Endothelial cell of umbilical vein (primary cell): ENCODE results near the gene PTF1A. TPM values are rescaled to one million over a fixed set of nuclear protein-coding genes. Genes with fewer than 3 reads are reported as not detected.

ENCODE experiments used
- BruUV-seq: library from RNA; stranded (reverse); fragments of 400-500 nt; replicated peaks from 2 replicates; lab custom pipeline; 2021; lab: Mats Ljungman, UMichigan
- CTCF ChIA-PET: fragments of 300-600, 350-600 bp; sonication (Branson Sonifier 250); formaldehyde crosslinking; loops from one replicate; lab custom pipeline; 2021; ENCODE audit warnings: antibody characterized with exemption, inconsistent platforms; lab: Charles Lee
- POLR2A ChIA-PET: fragments of 300-600, 350-600 bp; sonication (Branson Sonifier 250); formaldehyde crosslinking; loops from one replicate; lab custom pipeline; 2021; ENCODE audit warnings: antibody characterized with exemption, inconsistent platforms; lab: Charles Lee
- DNase-seq: peaks from one replicate; pipeline ENCODE4 v3.0.0-alpha.2; 2011; ENCODE audit warnings: low read depth, low spot score
- FAIRE-seq: peaks from 2 replicates; lab custom pipeline; 2011; peaks lifted over from hg19 to GRCh38; lab: Jason Lieb, UNC
- H2AFZ ChIP-seq: 2 replicates; pipeline ENCODE4 v1.6.0; 2012; ENCODE audit warnings: low read depth, low read length, control low read depth, inconsistent platforms
- H3K27ac ChIP-seq: 2 replicates; pipeline ENCODE4 v1.5.1; 2011; ENCODE audit warnings: low read depth, mild to moderate bottlenecking, control low read depth, low read length, moderate library complexity; ENCODE audit not compliant: insufficient read depth
- H3K27me3 ChIP-seq, 2 experiments: 2 replicates each; pipeline versions ENCODE4 v1.6.0 to v1.6.1; 2011; ENCODE audit warnings: low read length in 2 of 2, mixed read lengths in 1 of 2; ENCODE audit not compliant: control insufficient read depth in 2 of 2, insufficient read depth in 2 of 2
- H3K36me3 ChIP-seq, 2 experiments: 2 replicates in 1 of 2; 3 replicates in 1 of 2; pipeline ENCODE4 v1.5.1; 2011; ENCODE audit warnings: low read length in 2 of 2, mild to moderate bottlenecking in 1 of 2, moderate library complexity in 1 of 2; ENCODE audit not compliant: control insufficient read depth in 2 of 2, insufficient read depth in 2 of 2; ENCODE audit errors: extremely low read depth in 1 of 2
- H3K4me1 ChIP-seq: 3 replicates; pipeline ENCODE4 v1.5.1; 2011; ENCODE audit warnings: mild to moderate bottlenecking, low read length; ENCODE audit not compliant: control insufficient read depth, insufficient read depth; ENCODE audit errors: extremely low read depth
- H3K4me2 ChIP-seq: 2 replicates; pipeline ENCODE4 v1.6.1; 2011; ENCODE audit warnings: low read length, control low read depth, mixed read lengths; ENCODE audit not compliant: insufficient read depth
- H3K4me3 ChIP-seq, 3 experiments: fragments of 200-600 bp in 1 of 3; sonication (generic), shearing (Covaris generic) in 1 of 3; replicated peaks in 1 of 3; 2 replicates each; pipeline ENCODE4 v1.5.1; 2011 to 2016; ENCODE audit warnings: control low read depth in 3 of 3, low read length in 3 of 3, mild to moderate bottlenecking in 2 of 3, inconsistent platforms in 1 of 3, low read depth in 1 of 3, moderate library complexity in 1 of 3; ENCODE audit not compliant: insufficient read depth in 1 of 3
- H3K79me2 ChIP-seq: 2 replicates; pipeline ENCODE4 v1.6.0; 2012; ENCODE audit warnings: low read length, inconsistent platforms; ENCODE audit not compliant: control insufficient read depth, insufficient read depth
- H3K9ac ChIP-seq: replicated peaks from 2 replicates; pipeline ENCODE3; 2011; ENCODE audit warnings: low read length, control low read depth; ENCODE audit not compliant: insufficient read depth; ENCODE audit errors: extremely low read depth
- H3K9me1 ChIP-seq: replicated peaks from 3 replicates; pipeline ENCODE4 v1.6.0; 2011; ENCODE audit warnings: mild to moderate bottlenecking, low read length; ENCODE audit not compliant: control insufficient read depth, insufficient read depth; ENCODE audit errors: extremely low read depth
- H3K9me3 ChIP-seq: replicated peaks from 2 replicates; pipeline ENCODE4 v1.5.1; 2012; ENCODE audit warnings: low read length, inconsistent platforms; ENCODE audit not compliant: control insufficient read depth, insufficient read depth
- H4K20me1 ChIP-seq: replicated peaks from 2 replicates; pipeline ENCODE3; 2011; ENCODE audit warnings: mild to moderate bottlenecking, low read length; ENCODE audit not compliant: control insufficient read depth, insufficient read depth; ENCODE audit errors: extremely low read depth
- FOS ChIP-seq: IDR thresholded peaks from 2 replicates; pipeline ENCODE4 v1.6.1; 2011; ENCODE audit warnings: mild to moderate bottlenecking, low read length, moderate library complexity, borderline replicate concordance; ENCODE audit not compliant: insufficient read depth
- GATA2 ChIP-seq: IDR thresholded peaks from 2 replicates; pipeline ENCODE4 v1.7.0; 2011; ENCODE audit warnings: low read depth, mild to moderate bottlenecking, moderate library complexity, mixed read lengths, low read length; ENCODE audit not compliant: insufficient read length, insufficient read depth
- POLR2AphosphoS5 ChIP-seq: IDR thresholded peaks from 2 replicates; pipeline ENCODE4 v1.6.1; 2012; ENCODE audit warnings: low read depth, mild to moderate bottlenecking, control low read depth, low read length, moderate library complexity; ENCODE audit not compliant: insufficient read depth
- dilution Hi-C: fragments of 300-500 bp; cut with MboI; formaldehyde crosslinking; loops from one replicate; pipeline ENCODE4 v1.15.0; 2019; ENCODE audit warnings: low sequenced_read_pairs; ENCODE audit not compliant: extremely low pct_ligation_motif_present
- intact Hi-C: fragments of 100-400 bp; cut with micrococcal nuclease; formaldehyde crosslinking; loops from one replicate; pipeline ENCODE4 v1.10.0; 2022
- polyA plus RNA-seq, 4 experiments: library from polyadenylated mRNA; depleted of rRNA in 3 of 4; stranded (reverse) in 3 of 4; unstranded in 1 of 4; fragments of >200 nt; gene quantifications; 2 replicates each; pipeline versions ENCODE4 v1.2.1 to v1.2.3, GENCODE V29; 2011 to 2012; ENCODE audit warnings: missing spikeins in 1 of 4
- total RNA-seq: library from RNA; stranded (reverse); gene quantifications from 2 replicates; pipeline ENCODE4 v1.2.3, GENCODE V29; 2021
- TF ChIP-seq, protein P1 (sequence below): IDR thresholded peaks from 2 replicates; pipeline ENCODE4 v1.6.1; 2011; ENCODE audit not compliant: insufficient read depth, insufficient read length
- TF ChIP-seq, protein P2 (sequence below), 2 donors: IDR thresholded peaks; 1 replicate in 1 of 2; 2 replicates in 1 of 2; pipeline ENCODE4 v1.5.1; 2011; ENCODE audit warnings: low read length in 2 of 2, mild to moderate bottlenecking in 2 of 2, moderate library complexity in 2 of 2, control low read depth in 1 of 2, inconsistent platforms in 1 of 2, low read depth in 1 of 2; ENCODE audit not compliant: insufficient read depth in 1 of 2; ENCODE audit errors: extremely low read depth in 1 of 2

The PTF1A gene
- total and polyA plus RNA-seq, 2 donors (not counting 3 experiments of a cell fraction or from before 2014, with no cell fraction given) = not detected

DNA sequence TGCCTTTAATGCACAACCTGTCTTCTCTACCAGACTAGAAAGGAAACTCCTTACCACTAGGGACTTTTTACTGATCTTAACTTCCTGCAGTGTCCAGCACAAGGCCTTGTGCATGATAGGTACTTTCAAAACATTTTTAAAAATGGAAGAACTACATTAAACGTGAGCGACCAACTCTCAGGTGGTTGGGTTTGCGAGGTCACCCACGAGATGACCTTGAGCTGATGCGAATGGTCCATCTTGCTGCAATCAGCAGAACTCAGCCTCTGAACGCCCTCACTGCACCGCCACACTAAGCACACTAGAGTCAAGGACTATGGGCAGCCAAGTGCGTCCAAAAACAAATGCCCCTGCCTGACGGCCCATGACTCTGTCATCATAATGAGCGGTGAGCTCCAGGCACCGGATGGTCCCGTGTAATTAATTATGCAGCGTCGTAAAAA, 34.9 kb upstream of the PTF1A start:
- no peak overlapping the region for H3K4me3 ChIP-seq
- H4K20me1 ChIP-seq = no peaks in the 10 kb centered on the region
- H3K27me3 ChIP-seq = no peaks in the 10 kb centered on the region
- no peak for FAIRE-seq
- POLR2A ChIA-PET = no interaction called here
- no peak for DNase-seq
- dilution Hi-C loops (no loop called here), intact Hi-C loops (no loop called here)
- H3K4me2 ChIP-seq = no peak overlapping the region
- no peaks in the 10 kb centered on the region for H3K79me2 ChIP-seq
- no peaks in the 10 kb centered on the region for H3K9me3 ChIP-seq
- no peak overlapping the region for H3K27ac ChIP-seq
- BruUV-seq = no TSS peak
- H3K4me1 ChIP-seq = peaks cover 3% of the 10 kb centered on the region
- CTCF ChIA-PET = interaction anchor here (1.5 to 3.1 kb wide), 9 partner anchors 9 to 1401 kb away, joined by 3 to 60 read pairs (median 8); no protein-coding TSS in a partner anchor
- no peak overlapping the region for H2AFZ ChIP-seq
- H3K36me3 ChIP-seq = no peaks in the 10 kb centered on the region
- H3K9ac ChIP-seq = no peak overlapping the region
- no peaks in the 10 kb centered on the region for H3K9me1 ChIP-seq
- no peak for TF ChIP-seq FOS
- TF ChIP-seq POLR2AphosphoS5 = no peak
- TF ChIP-seq GATA2 = no peak
- TF ChIP-seq, protein P1, sequence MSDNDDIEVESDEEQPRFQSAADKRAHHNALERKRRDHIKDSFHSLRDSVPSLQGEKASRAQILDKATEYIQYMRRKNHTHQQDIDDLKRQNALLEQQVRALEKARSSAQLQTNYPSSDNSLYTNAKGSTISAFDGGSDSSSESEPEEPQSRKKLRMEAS = no peak
- TF ChIP-seq, protein P2, sequence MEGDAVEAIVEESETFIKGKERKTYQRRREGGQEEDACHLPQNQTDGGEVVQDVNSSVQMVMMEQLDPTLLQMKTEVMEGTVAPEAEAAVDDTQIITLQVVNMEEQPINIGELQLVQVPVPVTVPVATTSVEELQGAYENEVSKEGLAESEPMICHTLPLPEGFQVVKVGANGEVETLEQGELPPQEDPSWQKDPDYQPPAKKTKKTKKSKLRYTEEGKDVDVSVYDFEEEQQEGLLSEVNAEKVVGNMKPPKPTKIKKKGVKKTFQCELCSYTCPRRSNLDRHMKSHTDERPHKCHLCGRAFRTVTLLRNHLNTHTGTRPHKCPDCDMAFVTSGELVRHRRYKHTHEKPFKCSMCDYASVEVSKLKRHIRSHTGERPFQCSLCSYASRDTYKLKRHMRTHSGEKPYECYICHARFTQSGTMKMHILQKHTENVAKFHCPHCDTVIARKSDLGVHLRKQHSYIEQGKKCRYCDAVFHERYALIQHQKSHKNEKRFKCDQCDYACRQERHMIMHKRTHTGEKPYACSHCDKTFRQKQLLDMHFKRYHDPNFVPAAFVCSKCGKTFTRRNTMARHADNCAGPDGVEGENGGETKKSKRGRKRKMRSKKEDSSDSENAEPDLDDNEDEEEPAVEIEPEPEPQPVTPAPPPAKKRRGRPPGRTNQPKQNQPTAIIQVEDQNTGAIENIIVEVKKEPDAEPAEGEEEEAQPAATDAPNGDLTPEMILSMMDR (IDR thresholded peaks at IDR 0.05; ENCODE audit: extremely low read depth in 1 of 2, insufficient read depth in 1 of 2, low read depth in 1 of 2, low read length in 2 of 2) = no peak
